Breast epithelium (tissue), 3 donors: ENCODE results near the gene CADPS.

Source experiments
- CTCF ChIP-seq, 3 donors: fragments of 450-650 bp; IDR thresholded peaks; one replicate each; pipeline ENCODE4 v1.5.1; 2016 to 2017; ENCODE audit warnings: antibody characterized with exemption in 3 of 3, mild to moderate bottlenecking in 3 of 3, moderate library complexity in 3 of 3
- POLR2A ChIP-seq: fragments of 450-650 bp; IDR thresholded peaks from one replicate; pipeline ENCODE4 v1.6.1; 2016; ENCODE audit warnings: antibody characterized with exemption, mild to moderate bottlenecking, moderate library complexity
- POLR2AphosphoS5 ChIP-seq, 3 donors: sonication (generic); formaldehyde crosslinking; IDR thresholded peaks; one replicate each; pipeline ENCODE4 v1.6.1; 2017; ENCODE audit warnings: antibody characterized with exemption in 3 of 3

- TF ChIP-seq POLR2AphosphoS5 (IDR thresholded peaks at IDR 0.05) (no peak), CTCF (IDR thresholded peaks at IDR 0.05) (no peak), POLR2A (no peak)
Observed at GRCh38 chr3:62378921-62379320, 496.3 kb downstream of the CADPS start.
